Measurements from ENCODE around the gene ADRA2C.

ADRA2C gene

GRCh38 chr4:3775576-3775975 is 9.4 kb downstream of the ADRA2C start:
- no peak overlapping the region for H3K18ac ChIP-seq (ENCODE audit: low read depth in 1 of 2, low read length in 2 of 2)
- no peaks in the 10 kb centered on the region for H3K79me1 ChIP-seq (replicated peaks; ENCODE audit: low read length, poor library complexity, severe bottlenecking)
- no peak for DNase-seq
- H2AFZ ChIP-seq (ENCODE audit: low read depth, low read length): no peak overlapping the region
- no peak overlapping the region for H3K27ac ChIP-seq (ENCODE audit: low read length, poor library complexity, severe bottlenecking)
- H3K4me2 ChIP-seq (ENCODE audit: low read length, poor library complexity, severe bottlenecking): no peak overlapping the region
- peaks cover 5% of the 10 kb centered on the region for H3K9me3 ChIP-seq (ENCODE audit: control insufficient read depth, low read length)
- H2BK5ac ChIP-seq (ENCODE audit: low read depth, low read length, poor library complexity, severe bottlenecking): no peak overlapping the region
- no peak overlapping the region for H3K9ac ChIP-seq (ENCODE audit: low read length)
- no peak overlapping the region for H2BK120ac ChIP-seq (ENCODE audit: low read depth, low read length)
- no peak overlapping the region for H3K14ac ChIP-seq (ENCODE audit: low read length in 2 of 2)
- no peak overlapping the region for H3K4me3 ChIP-seq (ENCODE audit: insufficient read depth in 1 of 2, low read depth in 1 of 2, low read length in 2 of 2)
- no peak overlapping the region for H4K8ac ChIP-seq (ENCODE audit: low read length)
- H3K36me3 ChIP-seq (ENCODE audit: control insufficient read depth in 1 of 2, insufficient read depth in 2 of 2, low read depth in 1 of 2, low read length in 2 of 2): no peaks in the 10 kb centered on the region
- no peak overlapping the region for H3K23ac ChIP-seq (ENCODE audit: low read length in 2 of 2)
- H4K91ac ChIP-seq (ENCODE audit: low read length): no peak overlapping the region
- no peak overlapping the region for H3K4ac ChIP-seq (ENCODE audit: low read depth in 1 of 2, low read length in 2 of 2)
- 49% methylated on average over 4 of the region's 4 CpGs for WGBS
- no peak overlapping the region for H2BK15ac ChIP-seq (ENCODE audit: low read depth, poor library complexity, severe bottlenecking)
- no peaks in the 10 kb centered on the region for H3K4me1 ChIP-seq (ENCODE audit: control insufficient read depth, insufficient read depth, low read depth, low read length)
- H2AK5ac ChIP-seq (ENCODE audit: low read length, severe bottlenecking): no peak overlapping the region
- H2BK12ac ChIP-seq (ENCODE audit: low read length in 2 of 2): no peak overlapping the region
- peaks cover 20 to 70% of the 10 kb centered on the region in 2 experiments for H3K27me3 ChIP-seq (ENCODE audit: control insufficient read depth in 1 of 2, insufficient read depth in 1 of 2, low read length in 2 of 2)

GRCh38 chr4:3776166-3777032 is 10.2 kb downstream of the ADRA2C start:
- Histone ChIP-seq H4K91ac (ENCODE audit: low read length) (no peak overlapping the region), H3K4me3 (ENCODE audit: insufficient read depth in 1 of 2, low read depth in 1 of 2, low read length in 2 of 2) (no peak overlapping the region), H2BK120ac (ENCODE audit: low read depth, low read length) (no peak overlapping the region), H3K27me3 (ENCODE audit: control insufficient read depth in 1 of 2, insufficient read depth in 1 of 2, low read length in 2 of 2) (peaks cover 12 to 62% of the 10 kb centered on the region in 2 experiments), H3K18ac (ENCODE audit: low read depth in 1 of 2, low read length in 2 of 2) (no peak overlapping the region), H3K23ac (ENCODE audit: low read length in 2 of 2) (no peak overlapping the region), H3K14ac (ENCODE audit: low read length in 2 of 2) (no peak overlapping the region), H3K9me3 (ENCODE audit: control insufficient read depth, low read length) (peaks cover 8% of the 10 kb centered on the region), H3K9ac (ENCODE audit: low read length) (no peak overlapping the region), H3K27ac (ENCODE audit: low read length, poor library complexity, severe bottlenecking) (no peak overlapping the region), H3K79me1 (replicated peaks; ENCODE audit: low read length, poor library complexity, severe bottlenecking) (no peaks in the 10 kb centered on the region), H2BK15ac (ENCODE audit: low read depth, poor library complexity, severe bottlenecking) (no peak overlapping the region), H3K4me1 (ENCODE audit: control insufficient read depth, insufficient read depth, low read depth, low read length) (no peaks in the 10 kb centered on the region), H3K4ac (ENCODE audit: low read depth in 1 of 2, low read length in 2 of 2) (no peak overlapping the region), H3K36me3 (ENCODE audit: control insufficient read depth in 1 of 2, insufficient read depth in 2 of 2, low read depth in 1 of 2, low read length in 2 of 2) (no peaks in the 10 kb centered on the region), H2AK5ac (ENCODE audit: low read length, severe bottlenecking) (no peak overlapping the region), H2AFZ (ENCODE audit: low read depth, low read length) (no peak overlapping the region), H2BK5ac (ENCODE audit: low read depth, low read length, poor library complexity, severe bottlenecking) (no peak overlapping the region), H3K4me2 (ENCODE audit: low read length, poor library complexity, severe bottlenecking) (no peak overlapping the region), H4K8ac (ENCODE audit: low read length) (no peak overlapping the region), H2BK12ac (ENCODE audit: low read length in 2 of 2) (no peak overlapping the region)
- no peak for DNase-seq
- 83% methylated on average over 22 of the region's 22 CpGs for WGBS

DNA sequence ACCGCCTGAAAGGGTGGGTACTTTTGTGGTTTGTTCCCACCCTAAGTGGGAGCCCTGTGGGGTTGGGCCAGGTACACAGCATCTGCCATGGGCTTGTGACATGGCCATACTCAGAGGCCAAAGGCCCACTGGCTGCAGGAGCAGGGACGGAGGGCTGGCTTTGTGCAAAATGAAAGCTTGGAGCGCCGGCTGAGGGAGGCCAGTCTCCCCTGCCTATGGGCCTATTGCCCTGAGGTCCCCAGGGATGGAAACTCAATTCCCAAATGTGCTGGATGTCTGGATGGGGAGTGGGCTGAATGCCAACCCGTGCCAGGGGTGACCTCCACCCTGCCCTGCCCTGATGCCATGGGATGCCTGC is 10.8 kb downstream of the ADRA2C start:
- Histone ChIP-seq H3K4me2 (ENCODE audit: low read length, poor library complexity, severe bottlenecking) (no peak overlapping the region), H3K14ac (ENCODE audit: low read length in 2 of 2) (no peak overlapping the region), H3K9me3 (ENCODE audit: control insufficient read depth, low read length) (peaks cover 11% of the 10 kb centered on the region), H3K79me1 (replicated peaks; ENCODE audit: low read length, poor library complexity, severe bottlenecking) (no peaks in the 10 kb centered on the region), H3K27ac (ENCODE audit: low read length, poor library complexity, severe bottlenecking) (no peak overlapping the region), H3K9ac (ENCODE audit: low read length) (no peak overlapping the region), H3K4ac (ENCODE audit: low read depth in 1 of 2, low read length in 2 of 2) (no peak overlapping the region), H3K4me1 (ENCODE audit: control insufficient read depth, insufficient read depth, low read depth, low read length) (no peaks in the 10 kb centered on the region), H3K18ac (ENCODE audit: low read depth in 1 of 2, low read length in 2 of 2) (no peak overlapping the region), H2AK5ac (ENCODE audit: low read length, severe bottlenecking) (no peak overlapping the region), H2BK120ac (ENCODE audit: low read depth, low read length) (no peak overlapping the region), H2BK5ac (ENCODE audit: low read depth, low read length, poor library complexity, severe bottlenecking) (no peak overlapping the region), H4K91ac (ENCODE audit: low read length) (no peak overlapping the region), H2BK15ac (ENCODE audit: low read depth, poor library complexity, severe bottlenecking) (no peak overlapping the region), H3K27me3 (ENCODE audit: control insufficient read depth in 1 of 2, insufficient read depth in 1 of 2, low read length in 2 of 2) (peaks cover 9 to 56% of the 10 kb centered on the region in 2 experiments), H4K8ac (ENCODE audit: low read length) (no peak overlapping the region), H3K4me3 (ENCODE audit: insufficient read depth in 1 of 2, low read depth in 1 of 2, low read length in 2 of 2) (no peak overlapping the region), H3K23ac (ENCODE audit: low read length in 2 of 2) (no peak overlapping the region), H3K36me3 (ENCODE audit: control insufficient read depth in 1 of 2, insufficient read depth in 2 of 2, low read depth in 1 of 2, low read length in 2 of 2) (no peaks in the 10 kb centered on the region), H2BK12ac (ENCODE audit: low read length in 2 of 2) (no peak overlapping the region), H2AFZ (ENCODE audit: low read depth, low read length) (no peak overlapping the region)
- DNase-seq: no peak
- WGBS: 79% methylated on average over 5 of the region's 5 CpGs

DNA sequence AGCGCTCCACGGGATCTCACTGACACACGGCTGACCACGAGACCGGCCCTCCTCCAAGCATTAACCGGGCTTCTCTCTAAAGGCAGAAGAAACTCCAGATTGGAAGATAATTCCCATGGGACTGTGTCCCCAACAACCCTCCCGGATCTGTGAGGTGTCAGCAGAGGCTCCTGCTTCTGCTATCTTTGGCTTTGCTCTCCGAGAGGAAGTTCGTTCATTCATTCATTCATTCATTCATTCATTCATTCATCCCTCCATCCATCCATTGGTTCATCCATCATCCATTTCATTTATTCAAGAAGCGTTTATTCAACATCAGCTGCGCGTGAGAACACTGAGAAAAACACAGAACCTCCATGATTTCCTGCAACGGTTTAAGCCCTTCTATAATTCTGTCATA is 11.5 kb downstream of the ADRA2C start:
- H3K9me3 ChIP-seq (ENCODE audit: control insufficient read depth, low read length): peaks cover 11% of the 10 kb centered on the region
- no peak for DNase-seq
- H2AFZ ChIP-seq (ENCODE audit: low read depth, low read length): no peak overlapping the region
- no peak overlapping the region for H3K14ac ChIP-seq (ENCODE audit: low read length in 2 of 2)
- H2BK12ac ChIP-seq (ENCODE audit: low read length in 2 of 2): no peak overlapping the region
- no peak overlapping the region for H2BK15ac ChIP-seq (ENCODE audit: low read depth, poor library complexity, severe bottlenecking)
- H3K79me1 ChIP-seq (replicated peaks; ENCODE audit: low read length, poor library complexity, severe bottlenecking): no peaks in the 10 kb centered on the region
- no peak overlapping the region for H3K23ac ChIP-seq (ENCODE audit: low read length in 2 of 2)
- H2BK120ac ChIP-seq (ENCODE audit: low read depth, low read length): no peak overlapping the region
- no peak overlapping the region for H3K4me2 ChIP-seq (ENCODE audit: low read length, poor library complexity, severe bottlenecking)
- no peak overlapping the region for H2AK5ac ChIP-seq (ENCODE audit: low read length, severe bottlenecking)
- H2BK5ac ChIP-seq (ENCODE audit: low read depth, low read length, poor library complexity, severe bottlenecking): no peak overlapping the region
- peaks cover 9 to 54% of the 10 kb centered on the region in 2 experiments for H3K27me3 ChIP-seq (ENCODE audit: control insufficient read depth in 1 of 2, insufficient read depth in 1 of 2, low read length in 2 of 2)
- no peak overlapping the region for H4K91ac ChIP-seq (ENCODE audit: low read length)
- WGBS: 86% methylated on average over 13 of the region's 13 CpGs
- no peak overlapping the region for H3K27ac ChIP-seq (ENCODE audit: low read length, poor library complexity, severe bottlenecking)
- H3K9ac ChIP-seq (ENCODE audit: low read length): no peak overlapping the region
- no peaks in the 10 kb centered on the region for H3K4me1 ChIP-seq (ENCODE audit: control insufficient read depth, insufficient read depth, low read depth, low read length)
- H3K18ac ChIP-seq (ENCODE audit: low read depth in 1 of 2, low read length in 2 of 2): no peak overlapping the region
- no peak overlapping the region for H3K4me3 ChIP-seq (ENCODE audit: insufficient read depth in 1 of 2, low read depth in 1 of 2, low read length in 2 of 2)
- no peak overlapping the region for H3K4ac ChIP-seq (ENCODE audit: low read depth in 1 of 2, low read length in 2 of 2)
- no peak overlapping the region for H4K8ac ChIP-seq (ENCODE audit: low read length)
- no peaks in the 10 kb centered on the region for H3K36me3 ChIP-seq (ENCODE audit: control insufficient read depth in 1 of 2, insufficient read depth in 2 of 2, low read depth in 1 of 2, low read length in 2 of 2)

All from mesenchymal stem cell (in vitro differentiated cells and primary cell).